Vagina (tissue), 2 donors: ENCODE data around the gene ACSS3.

Source experiments
- CTCF ChIP-seq, 3 experiments: fragments of 450-650 bp in 2 of 3; fragments of 200-600 bp in 1 of 3; sonication (generic) in 1 of 3; IDR thresholded peaks; one replicate each; pipeline ENCODE4 v1.5.1; 2017 to 2019; ENCODE audit warnings: antibody characterized with exemption in 3 of 3, mild to moderate bottlenecking in 2 of 3, moderate library complexity in 2 of 3
- POLR2A ChIP-seq, 2 donors: fragments of 450-650 bp; IDR thresholded peaks; one replicate each; pipeline ENCODE4 v1.6.1; 2017; ENCODE audit warnings: antibody characterized with exemption in 2 of 2, mild to moderate bottlenecking in 2 of 2, moderate library complexity in 2 of 2
- POLR2AphosphoS5 ChIP-seq, 2 donors: sonication (generic); formaldehyde crosslinking; IDR thresholded peaks; one replicate each; pipeline ENCODE4 v1.9.0; 2017; ENCODE audit warnings: antibody characterized with exemption in 2 of 2, mild to moderate bottlenecking in 2 of 2, low read depth in 1 of 2; ENCODE audit not compliant: insufficient read depth in 1 of 2

GRCh38 chr12:81077686-81078441 lies at the start of gene ACSS3:
- TF ChIP-seq POLR2AphosphoS5 (IDR thresholded peaks at IDR 0.05; ENCODE audit: insufficient read depth in 1 of 2, low read depth in 1 of 2) (peak in 1 of 2 donors; percentile 59), POLR2A (IDR thresholded peaks at IDR 0.05) (no peak), CTCF (IDR thresholded peaks at IDR 0.05) (no peak)
